Activated T-cell treated with anti-CD3 and anti-CD28 coated beads for 48 hours (primary cell): ENCODE measurements around the gene RNF8.

Experiments used
- DNase-seq: peaks from one replicate; pipeline ENCODE4 v3.0.0-alpha.2; 2020; ENCODE audit warnings: low read depth

The RNF8 gene

DNA sequence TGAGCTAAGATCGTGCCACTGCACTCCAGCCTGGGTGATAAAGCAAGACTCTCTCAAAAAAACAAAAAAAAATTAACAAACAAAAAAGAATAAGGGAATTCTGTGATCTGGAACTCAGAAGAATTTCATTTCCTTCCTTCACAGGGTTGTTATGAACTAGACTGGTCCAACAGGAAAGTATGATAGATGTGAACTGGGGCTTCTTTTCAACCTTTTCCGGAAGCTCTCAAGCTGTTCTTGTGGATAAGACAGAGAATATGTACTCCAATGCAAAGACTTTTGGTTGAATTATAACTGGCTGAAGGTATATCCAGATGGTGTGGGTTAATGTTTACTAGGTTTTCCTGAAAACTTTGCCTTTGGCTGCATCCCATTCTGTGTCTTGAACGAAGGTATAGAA is 5.3 kb downstream of the RNF8 start:
- no peak for DNase-seq

DNA sequence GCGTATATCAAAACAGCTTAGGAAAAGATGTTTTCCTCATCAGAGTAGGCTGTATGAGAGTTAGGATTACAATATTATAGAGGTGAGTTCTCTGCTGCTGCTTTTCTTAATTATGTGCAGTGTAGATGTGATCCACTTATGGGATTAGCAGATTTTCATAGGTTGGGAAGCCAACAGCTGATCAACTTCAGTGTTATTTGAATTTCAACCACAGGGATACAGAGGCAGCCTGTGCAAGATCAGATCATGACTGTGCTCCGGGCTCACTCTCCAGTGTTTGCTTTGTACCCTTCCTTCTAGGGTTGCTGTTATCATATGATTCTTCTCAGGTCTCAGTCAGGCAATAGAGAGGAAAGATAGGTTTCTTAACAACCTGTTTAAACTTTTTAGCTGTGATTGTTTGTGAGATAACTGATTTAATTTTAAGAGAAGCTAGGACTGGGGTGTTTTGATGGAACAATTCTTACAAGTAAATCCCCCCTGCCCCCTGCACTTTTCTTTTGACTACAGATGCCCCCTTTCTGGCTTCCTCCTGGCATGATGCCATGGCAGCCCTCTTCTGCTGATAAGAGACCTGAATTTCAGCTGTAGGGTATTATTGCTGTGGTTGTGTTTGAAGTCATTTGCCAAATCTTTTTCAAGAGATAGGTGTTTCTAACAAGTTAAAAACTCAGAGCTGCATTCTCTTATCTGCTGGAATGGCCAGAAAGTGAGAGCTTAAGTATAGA is 8.5 kb downstream of the RNF8 start:
- DNase-seq, result no peak

DNA sequence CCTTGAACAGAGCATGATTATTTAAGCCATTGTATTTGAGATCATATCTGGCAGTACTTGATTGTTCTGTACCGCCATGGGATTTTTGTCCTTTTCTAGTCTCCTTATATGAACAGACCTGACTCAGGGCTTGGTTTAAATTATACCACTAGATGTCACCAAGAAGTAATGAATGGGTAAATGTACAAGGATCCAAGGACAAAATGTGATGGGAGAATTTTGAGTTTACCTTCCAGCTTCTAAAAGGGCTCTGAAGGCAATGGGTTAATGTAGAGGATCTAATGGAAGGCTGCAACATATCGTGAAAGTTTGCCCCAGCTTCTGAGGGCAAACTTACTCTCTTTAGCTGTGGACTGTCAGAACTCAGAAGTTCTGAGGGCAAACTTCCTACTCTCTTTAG is 12.0 kb downstream of the RNF8 start:
- DNase-seq, result no peak

DNA sequence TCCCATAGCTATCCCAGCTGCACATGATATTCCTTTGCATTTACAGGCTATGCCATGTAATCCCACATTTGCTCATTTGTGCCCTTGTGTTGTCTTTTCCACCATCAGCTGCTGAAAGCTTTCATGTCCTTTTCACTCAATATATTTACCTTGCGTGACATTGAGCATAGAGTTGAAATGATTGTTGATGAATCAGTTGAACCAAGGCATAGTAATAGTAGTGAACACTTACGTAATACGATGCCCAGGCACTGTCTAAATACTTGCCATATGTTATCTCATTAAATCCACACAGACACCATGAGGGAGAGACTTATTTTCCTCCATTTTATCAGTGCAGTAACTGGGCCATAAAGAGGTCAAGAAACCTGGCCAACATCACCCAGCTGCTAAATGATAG is 13.1 kb downstream of the RNF8 start:
- no peak for DNase-seq

DNA sequence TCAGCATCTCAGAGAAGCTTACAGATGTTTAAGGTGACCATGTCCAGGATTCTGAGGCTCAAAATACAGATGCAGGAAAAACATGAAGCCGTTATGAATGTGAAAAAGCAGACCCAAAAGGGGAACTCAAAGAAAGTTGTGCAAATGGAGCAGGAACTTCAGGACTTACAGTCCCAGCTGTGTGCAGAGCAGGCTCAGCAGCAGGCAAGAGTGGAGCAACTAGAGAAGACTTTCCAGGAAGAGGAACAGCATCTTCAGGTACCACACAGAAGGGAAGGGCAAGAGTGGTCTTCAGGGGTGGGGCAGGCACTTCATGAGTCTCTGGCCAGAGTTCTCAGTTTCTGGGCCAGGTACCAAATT is 15.2 kb downstream of the RNF8 start:
- DNase-seq, result no peak

DNA sequence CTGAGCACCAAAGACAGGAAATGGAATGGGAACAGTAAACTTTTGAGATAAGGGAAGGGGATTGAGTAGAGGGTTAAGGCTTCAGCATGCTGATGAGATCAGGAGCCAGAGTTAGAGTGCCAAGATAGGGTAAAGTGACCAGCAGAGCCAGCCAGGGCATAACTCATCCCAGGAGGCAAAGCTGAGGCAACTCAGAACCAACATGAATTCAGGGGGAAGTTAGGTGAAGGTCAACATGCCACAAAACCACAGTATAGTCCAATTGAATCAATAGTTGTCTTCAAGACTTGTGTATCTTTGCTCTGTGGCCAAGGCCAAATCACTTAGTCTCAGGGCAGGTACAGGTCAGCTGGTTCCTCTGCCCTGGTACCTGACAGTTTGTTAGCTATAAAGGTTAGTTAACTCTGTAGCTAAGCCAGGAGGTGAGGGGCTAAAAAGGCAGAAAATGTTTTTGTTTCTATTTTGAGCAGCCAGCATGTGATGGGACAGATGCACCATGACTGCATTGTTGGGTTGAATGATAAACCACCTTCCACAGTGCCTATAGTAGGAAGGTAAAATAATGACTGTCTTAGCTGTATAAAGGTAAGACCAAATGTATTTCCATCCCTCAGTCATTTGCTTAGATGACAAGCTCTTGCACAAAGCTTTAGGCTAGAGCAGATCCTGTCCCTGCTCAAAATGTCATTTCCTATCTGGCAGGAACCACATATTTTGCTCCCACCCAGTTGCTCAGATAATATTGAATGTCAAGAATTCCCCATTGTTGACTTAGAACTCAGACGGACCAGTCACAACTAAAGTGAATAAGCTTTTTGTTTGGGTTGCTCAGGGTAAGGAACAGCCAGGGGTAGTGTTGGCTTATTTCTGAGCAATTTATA is 15.8 kb downstream of the RNF8 start:
- no peak for DNase-seq

DNA sequence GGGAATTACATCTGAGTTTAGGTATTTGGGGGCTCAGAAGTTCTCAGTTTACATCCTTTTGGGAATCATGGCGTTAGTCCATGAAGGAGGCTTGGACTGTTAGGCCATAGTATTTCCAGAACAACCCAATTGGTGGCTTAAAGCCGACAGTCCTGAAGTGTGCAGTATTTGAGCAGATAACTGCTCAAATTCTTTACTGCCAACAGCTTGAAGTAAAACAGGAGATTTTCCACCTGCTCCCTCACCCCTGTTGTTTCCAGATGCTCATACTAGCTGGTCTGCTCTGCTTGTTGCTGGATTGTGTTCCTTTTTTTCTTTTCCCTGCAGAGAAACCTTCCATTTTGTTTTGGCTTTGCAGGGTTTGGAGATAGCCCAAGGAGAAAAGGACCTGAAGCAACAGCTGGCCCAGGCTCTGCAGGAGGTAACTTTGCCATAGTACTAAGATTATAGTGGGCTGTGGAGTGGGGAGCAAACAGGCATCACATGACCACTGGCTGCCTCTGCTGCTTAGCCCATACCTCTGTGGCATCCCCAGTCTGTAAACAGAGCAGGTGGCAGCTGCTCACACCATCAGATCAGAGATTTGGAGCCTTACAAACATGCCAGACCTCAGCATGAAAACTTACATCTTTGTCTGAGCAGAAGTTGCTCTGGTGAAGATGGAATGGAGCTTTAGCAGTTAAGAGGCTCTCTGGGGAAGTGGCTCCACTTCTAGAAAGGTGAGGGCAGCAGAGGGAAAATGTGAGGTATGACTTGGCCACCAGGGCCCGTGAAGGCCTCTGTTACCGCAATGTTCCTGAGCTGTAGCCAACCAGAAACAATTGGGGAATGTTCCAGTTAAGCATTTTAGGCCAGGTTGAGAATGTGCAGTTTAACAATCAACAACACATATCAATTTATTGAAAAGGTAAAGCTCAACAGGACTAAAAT is 17.6 kb downstream of the RNF8 start:
- DNase-seq, result no peak

DNA sequence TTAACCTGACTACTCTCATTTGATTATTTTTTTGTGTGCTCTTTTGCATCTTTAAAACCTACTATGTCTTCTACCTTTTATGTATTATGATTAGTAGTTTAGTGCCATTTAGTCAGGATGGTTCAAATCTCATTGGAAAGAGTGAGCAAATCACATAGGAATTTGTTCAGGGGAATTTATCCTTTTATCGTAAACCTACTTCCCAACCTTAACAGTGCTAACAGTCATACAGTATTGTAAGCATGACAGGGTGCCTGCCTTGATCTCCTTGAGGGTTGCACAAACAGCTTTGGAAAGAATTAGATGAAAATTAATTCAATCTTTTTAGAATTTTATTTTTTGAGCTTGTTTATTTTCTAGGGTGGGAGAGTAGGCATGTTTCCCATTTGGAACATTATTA is 18.3 kb downstream of the RNF8 start:
- DNase-seq, result no peak

- no peak for DNase-seq
Measured at GRCh38 chr6:37373822-37374471, 20.2 kb downstream of the RNF8 start.

DNA sequence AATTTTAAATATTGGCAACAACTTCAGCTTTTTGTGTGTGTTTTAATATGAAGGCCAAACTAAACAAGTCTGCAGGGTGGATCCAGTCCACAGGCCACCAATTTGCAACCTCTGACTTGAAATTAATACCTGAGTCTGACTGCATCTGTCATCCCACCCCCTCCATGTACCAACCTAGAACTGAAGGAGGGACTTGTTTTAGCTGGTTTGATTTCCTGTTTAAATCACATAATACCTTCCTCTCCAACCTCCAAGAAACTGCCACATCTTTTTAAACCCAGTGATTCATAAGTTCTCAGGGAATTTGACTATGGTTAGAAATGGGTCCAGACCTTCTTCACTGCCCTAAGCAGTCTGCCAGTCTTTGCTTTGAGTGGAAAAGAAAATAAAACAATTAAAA is 21.6 kb downstream of the RNF8 start:
- DNase-seq, result no peak

DNA sequence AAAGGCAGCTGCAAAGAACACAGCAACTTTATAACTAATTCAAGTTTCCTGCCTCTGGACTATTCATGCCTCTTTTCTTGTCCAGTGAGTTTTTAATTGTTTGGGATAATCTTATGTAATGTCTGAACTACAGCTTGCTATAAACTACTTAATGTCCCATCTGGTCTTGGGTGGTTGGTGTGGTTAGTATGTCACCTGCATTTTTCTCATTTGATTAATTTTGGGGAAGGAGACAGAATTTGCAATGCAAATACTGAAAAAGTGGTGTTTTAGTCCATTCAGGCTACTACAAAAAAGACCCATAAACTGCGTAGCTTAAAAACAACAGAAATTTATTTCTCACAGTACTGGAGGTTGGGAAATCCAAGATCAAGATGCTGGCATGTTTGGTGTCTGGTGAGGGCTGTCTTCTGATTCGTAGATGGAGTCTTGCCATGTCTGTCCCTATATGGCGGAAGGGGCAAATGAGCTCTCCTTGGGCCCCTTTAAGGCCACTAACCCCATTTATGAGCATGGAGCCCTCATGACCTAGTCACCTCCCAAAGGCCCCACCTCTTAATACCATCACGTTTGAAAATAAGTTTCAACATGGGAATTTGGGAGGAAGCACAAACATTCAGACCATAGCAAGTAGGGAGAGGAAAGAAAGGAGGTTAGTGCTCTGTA is 22.4 kb downstream of the RNF8 start:
- DNase-seq, result no peak

- no peak for DNase-seq
Measured at GRCh38 chr6:37381579-37381978, 27.8 kb downstream of the RNF8 start.

- DNase-seq, result no peak
Measured at GRCh38 chr6:37382994-37383765, 29.4 kb downstream of the RNF8 start.

- no peak for DNase-seq
Measured at GRCh38 chr6:37388578-37388977, 34.8 kb downstream of the RNF8 start.

DNA sequence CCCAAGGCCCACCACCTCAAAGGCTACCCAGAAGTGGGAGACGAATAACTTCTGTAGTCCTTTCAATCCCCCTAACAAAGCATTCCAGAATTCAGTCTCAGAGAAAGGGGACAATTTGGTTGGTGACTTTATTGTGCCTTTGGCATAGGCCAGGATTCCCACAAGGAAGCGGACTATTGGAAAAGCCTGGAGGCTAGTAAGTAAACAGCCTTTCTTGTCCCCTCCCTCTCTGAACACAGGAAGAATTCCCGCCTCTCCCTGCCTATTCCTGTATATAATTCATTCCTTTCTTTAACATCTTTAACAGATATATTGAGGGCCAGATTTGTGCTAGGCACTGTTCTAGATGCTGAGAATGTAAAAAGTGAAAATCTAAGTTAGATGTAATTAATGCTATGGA is 36.1 kb downstream of the RNF8 start:
- DNase-seq, result no peak

GRCh38 chr6:37391120-37391519 is 37.3 kb downstream of the RNF8 start:
- DNase-seq, result no peak

- DNase-seq, result no peak
Measured at GRCh38 chr6:37392821-37393220, 39.0 kb downstream of the RNF8 start.

DNA sequence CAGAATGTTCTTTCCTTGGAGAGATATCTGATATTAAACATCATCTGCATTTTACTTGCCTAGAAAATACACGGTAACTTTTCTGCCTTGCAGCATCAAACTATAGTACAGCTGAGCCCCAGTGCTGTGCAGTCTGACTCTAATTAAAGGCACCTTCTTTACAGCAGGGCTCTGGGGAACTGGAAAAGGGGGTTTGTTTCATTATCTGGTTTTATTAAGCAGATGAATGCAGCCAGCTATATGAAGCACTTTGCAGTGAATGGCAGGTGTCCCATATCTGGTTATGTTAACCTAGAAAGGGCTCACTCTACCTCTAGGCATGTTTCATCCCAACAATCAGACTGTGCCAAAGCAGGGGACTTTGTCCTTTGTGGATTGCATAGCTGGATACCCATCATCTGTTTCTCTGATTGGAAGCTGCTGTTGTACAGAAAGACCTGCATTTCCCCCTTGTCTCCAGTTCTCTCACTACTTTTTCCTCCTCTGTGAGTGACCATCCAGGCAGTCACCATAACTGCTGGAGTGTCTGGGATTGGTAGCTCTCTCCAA is 39.7 kb downstream of the RNF8 start:
- DNase-seq, result no peak

- DNase-seq, result no peak
Measured at GRCh38 chr6:37396571-37397180, 42.9 kb downstream of the RNF8 start.

- DNase-seq, result no peak
Measured at GRCh38 chr6:37399131-37399530, 45.3 kb downstream of the RNF8 start.
